Esophagus mucosa (tissue), 1 donor: ENCODE measurements around the gene SDCCAG8. TPM values are rescaled to one million over a fixed set of nuclear protein-coding genes. Genes with fewer than 3 reads are reported as not detected.
A peak's percentile ranks its signal among the peaks of the same experiment; 100 is the strongest.

Experiments used
- ATAC-seq: fragments of 200-7000 bp; cut with Tn5 transposase; one replicate; pipeline ENCODE4 v1.9.1; 2020
- total RNA-seq: library from RNA; stranded (reverse); gene quantifications from one replicate; pipeline ENCODE4 v1.2.4, GENCODE V29; 2023
- donor health status: DM: yes; HTN: yes; CAD: no.

The SDCCAG8 gene
- total RNA-seq, 1 donor from 2014 or later, result 30.1 TPM

DNA sequence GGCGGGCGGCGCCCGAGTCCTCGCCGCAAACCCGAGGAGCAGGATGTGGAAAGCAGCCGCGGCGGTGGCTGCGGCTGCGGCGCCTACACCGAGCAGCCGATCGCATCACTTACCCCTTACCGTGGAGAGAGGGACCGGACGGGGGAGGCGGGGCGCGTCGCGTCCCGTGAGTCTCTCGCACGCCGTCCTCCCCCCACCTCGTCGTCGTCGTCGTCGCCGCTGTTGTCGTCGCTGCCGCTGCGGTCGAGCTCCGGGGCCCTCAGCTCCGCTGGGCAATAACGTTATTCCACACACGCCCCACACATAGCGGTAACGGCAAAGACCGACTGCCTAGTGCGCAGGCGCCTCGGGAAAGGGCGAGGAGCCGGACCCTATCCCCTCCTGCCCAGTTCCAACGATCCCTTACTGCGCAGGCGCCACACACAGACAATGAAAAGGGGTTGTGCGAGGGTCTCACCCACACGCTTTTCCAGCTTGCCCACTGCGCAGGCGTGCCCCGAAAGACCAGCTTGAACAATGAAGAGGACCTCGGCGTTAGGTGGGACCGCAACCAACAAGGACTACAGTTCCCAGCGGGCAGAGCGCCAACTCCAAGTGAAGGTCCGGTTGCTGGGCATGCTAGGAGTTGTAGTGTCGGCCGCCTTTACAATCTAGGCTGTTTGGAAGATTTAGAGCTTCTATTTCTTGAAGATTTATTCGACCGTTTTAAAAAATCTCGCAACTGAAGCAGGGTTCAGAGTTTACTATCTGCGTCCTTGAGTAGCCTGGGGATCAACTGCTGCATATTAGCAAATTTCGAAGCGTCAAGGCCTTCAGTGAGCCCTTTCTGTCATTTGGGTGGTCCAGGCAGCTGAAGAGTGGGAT lies 682 bp upstream of the SDCCAG8 start, which contains the start of gene CEP170:
Gene CEP170, minus strand, starts transcription at position 355 of the 864 bp plus-strand sequence. CDS start 30,001 bp downstream, outside the sequence.
- peak; percentile 80 for ATAC-seq

DNA sequence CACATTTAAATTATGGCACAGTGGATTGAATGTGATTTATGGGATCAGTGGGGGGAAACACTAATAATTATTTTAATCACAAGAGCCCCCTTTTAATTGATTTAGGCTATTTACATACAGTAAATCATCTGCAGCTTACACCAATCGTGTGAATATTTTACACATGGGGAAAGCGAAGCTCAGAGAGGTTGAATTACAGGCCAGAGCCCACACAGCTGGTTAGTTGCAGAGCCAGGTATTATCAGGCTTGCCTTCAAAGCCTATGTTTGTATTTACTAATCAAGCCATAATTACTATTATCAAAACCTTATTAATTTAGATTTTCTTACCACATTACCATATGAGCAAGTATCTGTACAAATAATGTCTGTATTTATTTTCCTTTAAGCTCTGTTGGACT lies 749 bp downstream of the SDCCAG8 start:
- ATAC-seq, result no peak

DNA sequence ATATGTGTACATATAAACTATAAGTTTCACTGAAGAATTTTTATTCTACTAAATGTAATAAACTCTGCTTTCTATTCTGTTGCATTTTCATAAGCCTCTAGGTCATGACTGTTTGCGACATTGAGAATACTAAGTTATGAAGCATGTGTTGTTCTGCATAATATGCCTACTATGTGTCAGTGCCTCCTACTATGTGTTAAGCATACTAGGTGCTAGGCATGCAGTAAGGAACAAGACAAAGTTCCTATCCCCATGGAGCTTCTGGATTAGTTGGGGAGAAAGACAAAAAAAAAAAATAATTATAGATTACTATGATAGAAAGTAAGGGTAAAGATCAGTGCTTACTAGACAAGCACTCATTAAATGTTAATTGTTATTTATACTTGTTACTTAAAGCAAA lies 1.3 kb downstream of the SDCCAG8 start:
- no peak for ATAC-seq

DNA sequence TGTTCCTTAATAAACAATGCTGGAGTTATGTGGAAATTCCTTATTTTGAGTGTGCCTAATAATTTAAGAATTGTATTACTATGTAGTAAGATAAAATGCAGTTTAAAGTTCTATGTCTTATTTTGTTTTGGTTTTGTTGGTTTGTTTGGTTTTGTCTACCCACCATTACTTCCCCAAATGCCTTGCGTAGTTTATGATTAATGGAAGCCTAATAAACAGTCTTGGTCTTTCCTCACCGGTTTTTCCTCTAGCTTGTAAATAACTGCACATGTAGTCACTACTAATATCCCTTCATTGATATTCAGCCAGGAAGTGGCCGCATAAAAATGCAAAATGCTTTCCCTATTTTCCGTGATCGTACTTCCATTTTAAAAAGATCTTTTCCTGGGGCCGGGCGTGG lies 2.9 kb downstream of the SDCCAG8 start:
- no peak for ATAC-seq

DNA sequence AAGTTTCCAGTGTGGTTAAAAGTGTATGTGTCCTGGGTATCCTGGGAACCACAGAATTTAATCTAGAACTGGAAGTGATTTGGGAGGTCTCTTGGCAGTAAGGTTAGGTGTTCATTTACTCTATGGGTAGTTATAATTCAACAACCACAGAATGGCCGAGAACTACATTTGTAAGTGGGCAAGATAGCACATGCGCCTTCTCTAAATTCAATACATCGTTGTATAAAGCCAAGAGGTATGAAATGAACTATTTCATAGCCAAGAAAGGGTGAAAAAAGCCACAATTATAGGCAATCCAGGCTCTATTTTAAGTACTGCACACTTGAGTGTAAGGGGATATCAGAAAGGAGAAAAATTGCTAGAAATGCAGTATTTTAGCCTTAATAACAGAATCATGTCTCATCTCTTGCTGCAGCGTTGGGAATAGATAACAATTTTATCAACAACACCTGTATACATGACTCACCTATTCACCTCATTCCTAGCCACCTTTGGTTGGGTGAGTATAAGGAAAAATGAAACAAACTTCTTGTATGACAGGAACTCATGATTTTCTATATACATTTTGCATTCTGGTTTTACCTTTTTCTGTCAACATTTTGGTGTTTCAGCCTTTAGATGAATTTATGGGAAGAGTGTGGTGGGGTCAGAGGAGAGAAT lies 4.5 kb downstream of the SDCCAG8 start:
- ATAC-seq, result no peak

DNA sequence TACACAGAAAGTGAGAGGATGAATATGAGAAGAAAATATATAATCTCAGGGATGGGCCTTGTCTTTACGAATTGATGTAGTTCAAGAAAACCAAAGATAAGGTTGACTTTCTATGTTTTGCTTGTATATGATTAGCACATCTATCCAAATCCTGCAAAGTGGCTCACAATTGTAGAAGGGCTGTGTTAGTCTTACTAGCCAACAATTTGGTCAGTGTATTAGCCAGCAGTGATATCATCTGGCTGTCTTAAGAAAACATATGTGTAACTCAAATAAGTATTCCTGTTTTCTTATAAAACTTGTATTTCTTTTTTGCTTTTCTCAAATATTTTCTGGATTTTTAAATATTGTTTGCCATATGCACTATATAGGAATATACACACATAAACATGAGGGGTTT lies 5.5 kb downstream of the SDCCAG8 start:
- ATAC-seq, result no peak

DNA sequence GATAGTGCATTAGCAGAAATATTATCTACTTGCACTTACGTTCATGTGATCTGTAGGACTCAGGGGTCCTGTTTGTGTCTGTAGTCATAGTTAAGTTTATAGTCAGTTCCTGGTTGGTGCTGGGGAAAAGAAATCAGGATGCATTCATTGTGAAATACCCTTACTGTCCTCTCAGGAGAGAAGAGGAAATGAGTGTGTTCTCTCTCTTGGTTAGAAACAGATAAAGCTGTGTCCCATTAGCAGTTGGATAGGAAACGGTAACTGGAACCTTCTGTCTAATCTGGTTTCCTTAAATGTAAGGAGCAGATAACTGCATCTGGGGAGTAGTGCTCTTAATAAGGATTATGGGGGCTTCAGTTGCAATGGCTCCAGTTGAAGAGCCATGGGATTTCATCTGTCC lies 8.9 kb downstream of the SDCCAG8 start:
- no peak for ATAC-seq

DNA sequence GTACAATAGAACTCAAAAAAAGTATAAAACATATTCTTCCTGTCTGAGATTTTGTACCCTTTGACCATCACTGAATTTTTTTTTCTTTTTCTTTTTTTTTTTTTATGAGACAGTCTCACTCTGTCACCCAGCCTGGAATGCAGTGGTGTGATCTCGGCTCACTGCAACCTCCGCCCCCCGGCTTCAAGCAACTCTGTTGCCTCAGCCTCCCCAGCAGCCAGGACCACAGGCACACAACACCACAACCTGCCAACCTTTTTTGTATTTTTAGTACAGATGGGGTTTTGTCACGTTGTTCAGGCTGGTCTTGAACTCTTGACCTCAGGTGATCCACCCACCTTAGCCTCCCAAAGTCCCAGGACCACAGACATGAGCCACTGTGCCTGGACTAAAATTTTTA lies 10.4 kb downstream of the SDCCAG8 start:
- ATAC-seq, result no peak

DNA sequence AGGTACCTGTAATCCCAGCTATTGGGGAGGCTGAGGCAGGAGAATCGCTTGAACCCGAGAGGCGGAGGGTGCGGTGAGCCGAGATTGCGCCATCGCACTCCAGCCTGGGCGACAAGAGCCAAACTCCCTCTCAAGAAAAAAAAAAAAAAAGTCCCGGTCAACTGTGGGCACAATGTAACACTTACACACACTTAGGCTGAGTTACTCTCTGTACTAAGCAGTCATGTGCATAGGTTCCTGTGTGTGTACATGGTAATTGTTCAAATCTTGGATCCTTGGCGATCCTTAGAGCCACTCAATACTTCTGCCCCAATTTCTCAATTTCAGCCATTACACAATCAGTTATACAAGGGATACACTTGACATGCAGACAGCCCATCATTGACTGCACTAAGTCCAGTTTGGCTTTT lies 11.6 kb downstream of the SDCCAG8 start:
- ATAC-seq, result no peak

DNA sequence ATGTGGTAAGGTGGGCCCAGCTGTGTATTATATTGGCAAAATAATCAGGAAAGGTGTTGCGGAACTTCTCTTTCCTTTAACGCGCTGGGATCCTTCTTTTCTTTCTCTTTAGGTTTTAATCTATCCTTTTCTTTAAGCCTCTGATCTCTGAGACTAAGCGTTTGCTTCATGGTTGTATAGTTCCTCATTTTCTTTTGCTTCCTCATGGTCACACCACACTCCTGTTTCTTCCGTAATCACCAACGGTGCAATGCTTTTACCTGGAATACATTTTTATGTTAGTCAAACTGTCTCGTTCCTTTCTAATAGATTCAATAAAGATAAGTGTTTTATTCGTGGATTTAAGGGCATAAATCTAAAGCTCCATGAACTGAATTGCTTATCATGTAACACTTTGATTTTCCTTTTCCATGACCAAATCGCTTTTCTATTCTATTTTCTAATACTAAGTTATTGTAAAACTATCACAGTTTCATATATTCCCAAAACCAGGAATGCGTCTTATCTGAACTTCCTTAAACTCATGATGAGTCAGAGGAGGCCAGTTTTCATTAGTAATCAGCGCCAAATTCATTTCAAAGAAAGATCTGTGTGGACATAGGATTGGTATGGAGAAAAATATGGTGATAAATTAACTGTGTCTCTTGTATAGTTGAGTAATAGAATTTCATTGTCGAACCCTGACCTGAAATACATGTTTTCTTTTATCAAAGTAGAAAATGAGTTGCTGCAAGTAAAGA lies 12.2 kb downstream of the SDCCAG8 start:
- ATAC-seq, result peak; percentile 49

DNA sequence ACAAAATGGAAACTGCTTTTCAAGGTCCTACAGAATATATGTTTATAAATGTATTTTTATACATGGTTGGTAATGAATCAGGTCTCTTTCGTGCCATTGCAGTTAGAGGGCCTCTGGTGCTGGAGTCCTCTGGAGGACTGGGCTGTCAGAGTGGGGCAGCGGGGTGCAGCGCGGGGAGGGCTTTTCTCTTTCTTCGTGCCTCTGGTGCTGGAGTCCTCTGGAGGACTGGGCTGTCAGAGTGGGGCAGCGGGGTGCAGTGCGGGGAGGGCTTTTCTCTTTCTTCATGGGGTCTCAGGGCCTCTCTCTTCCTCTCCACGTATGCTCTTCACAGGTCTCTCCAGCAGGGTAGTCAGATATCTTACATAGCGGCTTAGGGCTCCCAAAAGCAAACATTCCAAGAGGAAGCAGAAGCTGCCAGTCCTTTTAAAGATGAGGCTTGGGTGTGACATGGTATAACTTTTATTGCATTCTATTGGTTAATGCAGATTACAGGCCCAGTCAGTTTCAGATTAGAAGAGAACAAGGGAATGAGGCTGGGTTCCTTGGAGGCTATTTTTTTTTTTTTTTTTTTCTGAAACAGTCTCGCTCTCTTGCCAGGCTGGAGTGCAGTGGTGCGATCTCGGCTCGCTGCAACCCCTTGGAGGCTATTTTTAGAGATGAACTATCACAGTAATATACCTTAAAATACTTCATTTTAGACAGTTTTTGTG lies 13.1 kb downstream of the SDCCAG8 start:
- ATAC-seq, result no peak

DNA sequence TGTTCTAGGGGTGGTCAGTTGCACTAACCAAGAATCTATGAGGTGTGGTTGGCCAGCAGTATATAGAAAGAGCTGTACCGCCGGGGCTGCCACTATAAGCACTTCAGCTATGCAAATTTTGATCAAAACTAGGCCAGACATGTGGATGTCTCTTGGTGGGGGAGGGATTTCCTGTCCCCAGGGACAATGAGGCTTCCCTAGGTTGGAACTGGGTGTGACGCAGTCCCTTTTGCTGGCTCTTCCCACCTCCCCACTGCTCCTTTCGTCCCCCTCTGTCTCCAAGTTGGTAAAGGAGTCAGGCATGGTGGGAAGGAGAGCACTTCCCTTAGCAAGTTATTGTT lies 13.6 kb downstream of the SDCCAG8 start:
- no peak for ATAC-seq

DNA sequence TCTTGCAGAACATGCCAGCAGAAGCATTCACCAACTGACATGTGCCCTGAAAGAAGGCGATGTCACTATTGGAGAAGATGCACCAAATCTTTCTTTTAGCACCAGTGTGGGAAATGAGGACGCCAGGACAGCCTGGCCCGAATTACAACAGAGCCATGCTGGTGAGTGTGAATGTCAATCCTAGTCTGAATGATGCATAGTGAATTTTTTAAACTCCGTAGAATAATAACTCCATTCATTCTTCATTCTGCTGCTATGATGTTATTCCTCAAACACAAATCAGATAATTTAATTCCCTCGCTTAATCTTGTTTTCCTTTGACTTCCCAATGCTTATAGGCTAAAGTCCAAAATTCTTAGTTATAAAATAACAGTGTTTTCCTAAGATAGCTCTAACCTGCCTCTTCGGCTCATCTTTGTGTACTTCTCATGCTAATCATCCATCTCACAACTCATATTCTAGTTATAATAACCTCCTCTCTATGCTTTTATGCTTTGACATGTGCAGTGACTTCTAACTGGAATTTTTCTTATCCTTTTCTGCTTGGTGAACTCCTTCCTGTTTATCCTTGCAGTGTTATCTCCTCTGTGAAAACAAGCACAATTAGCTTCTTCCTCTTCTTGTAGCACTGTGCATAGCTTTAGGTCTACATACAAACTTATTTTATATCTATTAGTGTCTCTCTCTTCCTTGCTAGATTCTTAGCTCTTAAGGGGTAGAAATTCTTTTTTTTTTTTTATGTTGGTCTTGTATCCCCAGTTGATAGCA lies 14.4 kb downstream of the SDCCAG8 start:
- no peak for ATAC-seq

DNA sequence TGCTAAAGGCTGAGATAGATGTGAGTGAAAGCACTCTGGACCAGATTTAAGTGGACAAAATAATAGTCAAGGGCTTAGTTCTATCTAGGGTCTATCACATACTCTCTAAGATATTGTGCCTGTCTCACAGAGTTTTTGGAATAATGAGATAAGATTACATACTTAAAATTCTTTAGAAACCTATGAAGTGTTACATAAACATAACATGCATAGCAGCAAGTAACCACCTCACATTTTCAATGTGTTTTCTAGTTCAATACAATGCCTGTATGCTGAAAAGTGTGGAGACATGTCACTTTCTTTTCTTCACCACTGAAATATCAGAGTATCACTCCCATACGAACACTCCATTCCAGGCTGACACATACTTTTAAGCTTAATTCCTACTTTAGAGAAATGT lies 16.2 kb downstream of the SDCCAG8 start:
- no peak for ATAC-seq

DNA sequence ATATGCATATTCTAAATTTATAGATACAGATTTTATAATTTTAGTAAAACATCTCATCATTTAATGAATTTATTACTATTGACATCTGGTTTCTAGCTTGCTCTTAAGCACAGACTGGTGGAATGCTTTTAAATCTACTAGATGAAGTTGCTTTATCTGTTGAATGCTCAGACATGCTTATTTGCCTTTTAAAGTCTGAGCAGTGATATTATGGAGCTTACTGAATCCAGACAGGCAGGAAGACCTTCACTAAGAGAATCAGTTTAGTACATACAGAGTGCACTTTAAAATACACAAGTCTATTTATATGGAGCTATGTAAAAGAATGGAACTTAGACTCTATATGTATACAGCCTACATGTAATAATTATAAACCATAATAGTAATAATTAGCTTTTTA lies 16.6 kb downstream of the SDCCAG8 start:
- ATAC-seq, result no peak

DNA sequence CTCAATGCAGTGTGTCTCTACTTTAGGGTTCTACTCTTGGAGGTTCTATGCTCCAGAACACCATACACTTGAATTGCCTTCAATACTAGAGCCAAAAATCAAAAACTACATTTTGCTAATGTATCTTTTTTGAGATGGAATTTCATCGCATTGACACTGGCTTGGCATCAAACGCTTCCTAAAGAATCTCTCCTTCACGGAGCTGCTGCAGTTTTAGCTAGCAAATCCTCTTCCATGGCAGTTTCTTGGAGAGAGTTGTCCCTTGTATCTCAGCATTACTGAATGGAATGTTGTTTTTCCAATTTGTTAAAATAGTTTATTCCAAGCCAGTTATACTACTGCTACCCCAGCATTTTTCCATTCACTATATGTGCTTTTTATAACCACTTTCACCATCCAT lies 17.7 kb downstream of the SDCCAG8 start:
- no peak for ATAC-seq

DNA sequence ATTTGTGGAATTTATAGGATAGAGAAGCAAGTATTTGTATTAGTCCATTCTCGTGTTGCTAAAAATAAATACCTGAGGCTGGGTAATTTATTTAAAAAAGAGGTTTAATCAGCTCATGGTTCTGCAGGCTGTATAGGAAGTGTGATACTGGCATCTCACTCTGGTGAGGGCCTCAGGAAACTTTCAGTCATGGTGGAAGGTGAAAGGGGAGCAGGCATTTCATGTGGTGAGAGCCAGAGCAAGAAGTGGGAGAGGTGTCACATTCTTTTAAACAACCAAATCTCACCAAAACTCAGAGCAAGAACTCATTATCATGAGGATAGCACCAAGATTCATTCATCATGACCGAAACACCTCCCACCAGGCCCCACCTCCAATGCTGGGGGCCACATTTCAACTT lies 18.1 kb downstream of the SDCCAG8 start:
- ATAC-seq, result no peak

DNA sequence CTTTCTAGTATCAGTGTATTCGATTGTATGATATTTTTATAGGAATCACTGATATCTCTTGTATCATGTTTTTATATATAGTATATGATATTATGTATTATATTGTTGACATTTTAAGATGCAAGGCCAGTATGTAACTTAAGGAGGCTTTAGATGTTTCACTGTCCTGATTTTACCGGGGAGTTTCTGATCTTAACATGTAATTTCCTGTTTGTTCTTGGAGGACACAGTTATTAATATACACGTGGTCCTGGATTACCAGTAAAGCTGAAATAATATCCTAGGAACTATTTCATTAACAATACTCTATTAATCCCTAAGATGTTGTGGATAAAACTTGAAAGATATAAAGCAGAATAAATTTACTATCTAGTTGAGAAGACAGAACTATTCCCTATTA lies 19.5 kb downstream of the SDCCAG8 start:
- no peak for ATAC-seq

DNA sequence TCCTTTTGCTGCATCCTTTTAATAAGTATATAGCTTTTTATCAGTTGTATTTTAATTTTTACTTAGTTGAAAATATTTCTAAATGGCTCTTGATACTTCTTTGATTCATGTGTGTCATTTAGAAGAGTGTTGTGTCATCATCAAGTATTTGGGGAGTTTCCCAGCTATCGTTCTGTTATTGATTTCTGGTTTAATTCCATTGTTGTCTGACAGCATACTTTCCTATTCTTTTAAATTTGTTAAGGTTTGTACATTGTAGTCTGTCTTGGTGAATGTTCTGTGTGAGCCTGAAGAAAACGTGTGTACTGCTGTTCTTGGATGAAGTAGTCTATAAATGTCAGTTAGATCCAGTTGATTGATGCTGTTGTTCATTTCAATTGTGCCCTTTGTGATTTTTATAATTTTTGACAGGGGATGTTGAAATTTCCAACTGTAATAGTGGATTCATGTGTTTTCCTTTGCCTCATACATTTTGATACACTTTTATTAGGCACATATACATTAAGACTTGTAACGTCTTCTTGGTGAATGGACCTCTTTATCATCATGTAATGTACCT lies 24.8 kb downstream of the SDCCAG8 start:
- no peak for ATAC-seq

DNA sequence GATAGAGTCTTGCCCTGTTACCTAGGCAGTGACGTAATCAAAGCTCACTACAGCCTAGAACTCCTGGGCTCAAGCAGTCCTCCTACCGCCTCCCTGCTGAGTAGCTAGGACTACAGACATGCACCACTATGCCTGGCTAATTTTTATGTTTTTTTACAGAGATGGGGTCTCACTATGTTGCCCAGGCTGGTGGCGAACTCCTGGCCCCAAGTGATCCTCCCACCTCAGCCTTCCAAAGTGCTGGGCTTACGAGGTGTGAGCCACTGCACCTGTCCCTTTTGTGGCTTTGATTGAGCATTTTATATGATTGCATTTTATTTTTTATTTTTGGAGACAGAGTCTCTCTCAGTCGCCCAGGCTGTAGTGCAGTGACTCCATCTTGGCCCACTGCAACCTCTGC lies 25.8 kb downstream of the SDCCAG8 start:
- no peak for ATAC-seq

DNA sequence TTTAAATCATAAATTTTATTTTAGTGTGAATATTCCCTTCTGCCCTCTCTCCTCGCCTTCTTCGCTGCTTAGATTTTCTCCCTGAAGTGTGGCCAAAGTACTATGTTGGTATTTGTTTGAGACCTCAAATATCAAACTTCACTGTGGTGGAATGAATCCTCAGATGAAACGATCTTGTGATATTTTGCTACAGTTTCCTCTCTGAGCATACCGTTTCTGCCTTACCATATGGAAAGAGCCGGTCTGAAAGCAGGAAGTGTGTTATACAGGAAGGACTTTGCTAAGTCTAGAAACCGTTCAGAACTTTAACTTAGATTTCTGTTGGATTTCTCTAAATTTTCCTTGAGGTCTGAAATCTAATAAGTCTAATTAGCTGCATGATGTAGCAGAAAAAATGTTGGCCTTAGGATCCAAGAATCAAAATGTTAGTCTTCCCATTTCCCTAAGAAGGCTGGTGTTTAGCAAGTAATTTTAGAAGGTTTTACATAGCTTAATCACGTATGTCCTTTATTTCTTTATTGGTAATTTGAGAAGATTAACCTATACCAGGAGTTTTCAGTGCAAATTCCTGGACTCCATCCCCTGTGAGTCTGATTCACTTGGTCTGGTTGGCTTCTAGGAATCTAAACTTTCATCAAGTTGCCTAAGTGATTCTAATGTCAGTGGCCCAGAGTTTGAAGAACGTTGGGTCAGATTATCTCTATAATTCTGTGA lies 30.7 kb downstream of the SDCCAG8 start:
- ATAC-seq, result no peak
